Calu3 (cell line): Measurements from ENCODE around the gene RGS9. TPM values are rescaled to one million over a fixed set of nuclear protein-coding genes. Genes with fewer than 3 reads are reported as not detected.

ENCODE experiments used
- BruUV-seq: library from RNA; stranded (reverse); fragments of 400-500 nt; replicated peaks from 2 replicates; lab custom pipeline; 2021; lab: Mats Ljungman, UMichigan
- CTCF ChIA-PET: fragments of 300-600 bp; sonication (Branson Sonifier 250); formaldehyde crosslinking; loops from one replicate; lab custom pipeline; 2022; ENCODE audit warnings: antibody characterized with exemption; lab: Charles Lee
- DNase-seq: peaks from one replicate; pipeline ENCODE4 v3.0.0; 2022
- H3K27ac Mint-ChIP-seq: one replicate; pipeline ENCODE4 v1.8.0; 2022; ENCODE audit warnings: mixed read lengths; ENCODE audit not compliant: unreplicated experiment
- H3K27me3 Mint-ChIP-seq: one replicate; pipeline ENCODE4 v1.8.0; 2022; ENCODE audit warnings: mixed read lengths; ENCODE audit not compliant: unreplicated experiment
- H3K36me3 Mint-ChIP-seq: one replicate; pipeline ENCODE4 v1.8.0; 2022; ENCODE audit warnings: mild to moderate bottlenecking, moderate library complexity, mixed read lengths; ENCODE audit not compliant: insufficient read depth, unreplicated experiment
- H3K4me1 Mint-ChIP-seq: one replicate; pipeline ENCODE4 v1.8.0; 2022; ENCODE audit warnings: mild to moderate bottlenecking, low read depth, mixed read lengths; ENCODE audit not compliant: unreplicated experiment
- H3K4me3 Mint-ChIP-seq: one replicate; pipeline ENCODE4 v1.8.0; 2022; ENCODE audit warnings: mild to moderate bottlenecking, low read depth, moderate library complexity, mixed read lengths; ENCODE audit not compliant: unreplicated experiment
- H3K9me3 Mint-ChIP-seq: one replicate; pipeline ENCODE4 v1.8.0; 2022; ENCODE audit warnings: low read depth, mixed read lengths; ENCODE audit not compliant: unreplicated experiment
- intact Hi-C: fragments of 100-400 bp; cut with micrococcal nuclease; formaldehyde crosslinking; loops from one replicate; pipeline ENCODE4 v1.10.0; 2022; ENCODE audit not compliant: unreplicated experiment
- total RNA-seq: library from RNA; stranded (reverse); gene quantifications from 2 replicates; pipeline ENCODE4 v1.2.3, GENCODE V29; 2022
- TF ChIP-seq, protein P1 (sequence below): fragments of 200-600 bp; IDR thresholded peaks from one replicate; pipeline ENCODE4 v1.8.0; 2022; ENCODE audit warnings: antibody characterized with exemption; ENCODE audit not compliant: unreplicated experiment

The RGS9 gene
- total RNA-seq, 1 experiment from 2014 or later = 0.54 TPM

- no peak for DNase-seq
- H3K27ac Mint-ChIP-seq = no peak overlapping the region
- no TSS peak for BruUV-seq
- CTCF ChIA-PET = no interaction called here
- no peaks in the 10 kb centered on the region for H3K4me1 Mint-ChIP-seq
- intact Hi-C loops = no loop called here
- no peaks in the 10 kb centered on the region for H3K9me3 Mint-ChIP-seq
- peaks cover 11% of the 10 kb centered on the region for H3K27me3 Mint-ChIP-seq
- no peaks in the 10 kb centered on the region for H3K36me3 Mint-ChIP-seq
- TF ChIP-seq, protein P1, sequence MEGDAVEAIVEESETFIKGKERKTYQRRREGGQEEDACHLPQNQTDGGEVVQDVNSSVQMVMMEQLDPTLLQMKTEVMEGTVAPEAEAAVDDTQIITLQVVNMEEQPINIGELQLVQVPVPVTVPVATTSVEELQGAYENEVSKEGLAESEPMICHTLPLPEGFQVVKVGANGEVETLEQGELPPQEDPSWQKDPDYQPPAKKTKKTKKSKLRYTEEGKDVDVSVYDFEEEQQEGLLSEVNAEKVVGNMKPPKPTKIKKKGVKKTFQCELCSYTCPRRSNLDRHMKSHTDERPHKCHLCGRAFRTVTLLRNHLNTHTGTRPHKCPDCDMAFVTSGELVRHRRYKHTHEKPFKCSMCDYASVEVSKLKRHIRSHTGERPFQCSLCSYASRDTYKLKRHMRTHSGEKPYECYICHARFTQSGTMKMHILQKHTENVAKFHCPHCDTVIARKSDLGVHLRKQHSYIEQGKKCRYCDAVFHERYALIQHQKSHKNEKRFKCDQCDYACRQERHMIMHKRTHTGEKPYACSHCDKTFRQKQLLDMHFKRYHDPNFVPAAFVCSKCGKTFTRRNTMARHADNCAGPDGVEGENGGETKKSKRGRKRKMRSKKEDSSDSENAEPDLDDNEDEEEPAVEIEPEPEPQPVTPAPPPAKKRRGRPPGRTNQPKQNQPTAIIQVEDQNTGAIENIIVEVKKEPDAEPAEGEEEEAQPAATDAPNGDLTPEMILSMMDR = no peak
- H3K4me3 Mint-ChIP-seq = no peak overlapping the region
Observed at GRCh38 chr17:65170839-65171238, 33.7 kb downstream of the RGS9 start.

GRCh38 chr17:65171752-65172151, 34.6 kb downstream of the RGS9 start:
- peaks cover 20% of the 10 kb centered on the region for H3K27me3 Mint-ChIP-seq
- BruUV-seq = no TSS peak
- peaks cover 2% of the 10 kb centered on the region for H3K9me3 Mint-ChIP-seq
- CTCF ChIA-PET = no interaction called here
- no peak for DNase-seq
- intact Hi-C loops = no loop called here
- H3K4me3 Mint-ChIP-seq = no peak overlapping the region
- no peaks in the 10 kb centered on the region for H3K36me3 Mint-ChIP-seq
- TF ChIP-seq, protein P1 = no peak
- no peak overlapping the region for H3K27ac Mint-ChIP-seq
- H3K4me1 Mint-ChIP-seq = no peaks in the 10 kb centered on the region

GRCh38 chr17:65172496-65173136, 35.4 kb downstream of the RGS9 start:
- Mint-ChIP-seq H3K4me3 (no peak overlapping the region), H3K27me3 (peaks cover 25% of the 10 kb centered on the region), H3K36me3 (no peaks in the 10 kb centered on the region), H3K27ac (no peak overlapping the region), H3K4me1 (no peaks in the 10 kb centered on the region), H3K9me3 (peaks cover 3% of the 10 kb centered on the region)
- intact Hi-C loops = no loop called here
- no TSS peak for BruUV-seq
- CTCF ChIA-PET = interaction anchor here (0.6 kb wide), 1 partner anchor 25 kb away, joined by 3 read pairs; no protein-coding TSS in a partner anchor
- no peak for DNase-seq
- TF ChIP-seq, protein P1 = no peak

DNA sequence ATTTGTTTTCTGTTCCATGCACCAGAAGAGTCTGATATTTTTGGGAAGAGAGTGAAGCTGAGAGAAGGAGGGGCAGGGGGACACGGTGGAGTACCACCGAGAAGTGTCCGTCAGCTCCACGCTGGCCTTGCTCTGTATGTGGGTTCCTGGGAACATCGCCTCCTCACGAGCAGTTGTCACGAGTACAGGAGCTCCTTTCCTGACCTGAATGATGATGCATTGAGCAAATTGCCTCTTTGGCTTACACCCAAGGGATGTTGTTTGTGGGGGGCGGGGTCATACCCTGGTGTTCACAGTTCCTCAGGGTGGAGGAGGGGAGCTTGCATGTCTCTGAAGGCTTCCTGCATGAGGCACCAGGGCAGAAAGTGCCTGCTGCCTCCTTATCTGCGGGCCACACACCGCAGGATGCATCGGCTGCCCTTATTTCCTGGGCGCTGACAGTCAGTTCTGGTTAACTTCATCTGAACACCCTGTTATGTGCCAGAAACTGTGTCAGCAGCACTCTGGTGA, 36.2 kb downstream of the RGS9 start:
- no peak overlapping the region for H3K27ac Mint-ChIP-seq
- BruUV-seq = no TSS peak

More for the DNA sequence above, 36.2 kb downstream of the RGS9 start:
- Mint-ChIP-seq H3K4me3 (no peak overlapping the region), H3K27me3 (peaks cover 21% of the 10 kb centered on the region), H3K4me1 (no peaks in the 10 kb centered on the region), H3K9me3 (peaks cover 3% of the 10 kb centered on the region), H3K36me3 (no peaks in the 10 kb centered on the region)
- TF ChIP-seq, protein P1 = no peak
- intact Hi-C loops = no loop called here
- CTCF ChIA-PET = interaction anchor here (0.6 kb wide), 1 partner anchor 24 kb away, joined by 3 read pairs; no protein-coding TSS in a partner anchor
- peak; percentile 20 for DNase-seq
